Fibroblast of mammary gland (primary cell): Measurements from ENCODE around the gene UBE2Q2.

Experiments used
- DNase-seq: peaks from one replicate; pipeline ENCODE4 v3.0.0-alpha.2; 2010; ENCODE audit warnings: low read depth
- H3K4me3 ChIP-seq: 2 replicates; pipeline ENCODE4 v1.5.1; 2011; ENCODE audit warnings: low read depth, mild to moderate bottlenecking, low read length, moderate library complexity; ENCODE audit not compliant: control insufficient read depth
- CTCF ChIP-seq: conservative IDR thresholded peaks from 2 replicates; pipeline ENCODE4 v1.5.1; 2011; ENCODE audit warnings: low read depth, low read length, inconsistent platforms; ENCODE audit not compliant: control insufficient read depth, insufficient read depth

The UBE2Q2 gene

DNA sequence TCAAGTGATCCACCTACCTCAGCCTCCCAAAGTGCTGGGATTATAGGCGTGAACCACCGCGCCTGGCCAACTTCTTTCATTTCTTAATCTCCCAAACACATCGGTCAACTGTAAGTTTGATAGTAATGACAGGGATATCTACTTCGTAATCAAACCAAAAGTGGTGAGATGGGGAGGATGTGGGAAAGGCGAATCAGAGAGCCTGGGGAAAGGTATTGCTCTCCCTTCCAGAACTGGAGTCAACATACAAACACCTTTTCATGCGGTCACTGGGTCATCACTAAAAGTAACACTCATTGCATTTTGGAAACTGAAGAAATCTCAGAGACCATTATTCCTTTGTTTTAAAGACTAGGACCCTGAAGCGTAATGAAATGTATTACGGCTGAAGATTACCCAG, 14.8 kb upstream of the UBE2Q2 start:
- no peak for TF ChIP-seq CTCF
- no peak for DNase-seq
- H3K4me3 ChIP-seq, result no peak overlapping the region

- TF ChIP-seq CTCF, result no peak
- no peak overlapping the region for H3K4me3 ChIP-seq
- no peak for DNase-seq
Observed at GRCh38 chr15:75830910-75831805, 12.1 kb upstream of the UBE2Q2 start.

DNA sequence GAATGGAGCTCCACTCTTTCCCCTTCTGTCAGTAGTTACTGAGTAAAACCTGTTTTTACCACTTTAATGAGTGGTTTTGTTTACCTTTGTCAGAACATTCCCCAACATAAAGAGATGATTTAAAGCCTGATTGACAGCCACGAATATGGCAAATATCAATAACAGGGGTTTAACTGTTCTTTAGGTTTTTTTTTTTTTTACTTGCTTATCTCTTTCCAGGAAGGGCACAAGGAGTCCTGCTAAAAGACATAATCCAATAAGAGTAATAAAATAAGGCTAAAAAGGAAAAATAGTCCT, 11.5 kb upstream of the UBE2Q2 start:
- no peak for DNase-seq
- H3K4me3 ChIP-seq, result no peak overlapping the region
- TF ChIP-seq CTCF, result no peak

GRCh38 chr15:75832114-75832513, 11.1 kb upstream of the UBE2Q2 start:
- no peak for TF ChIP-seq CTCF
- no peak for DNase-seq
- H3K4me3 ChIP-seq, result no peak overlapping the region

GRCh38 chr15:75834021-75834420, 9.2 kb upstream of the UBE2Q2 start:
- TF ChIP-seq CTCF, result no peak
- no peak overlapping the region for H3K4me3 ChIP-seq
- DNase-seq, result no peak

- no peak overlapping the region for H3K4me3 ChIP-seq
- TF ChIP-seq CTCF, result no peak
- no peak for DNase-seq
Observed at GRCh38 chr15:75835990-75836958, 7.0 kb upstream of the UBE2Q2 start.
